Common myeloid progenitor, CD34-positive (primary cell): Measurements from ENCODE around the gene RUFY1.
"Not testable (repeated sequence)": the region's sequence is repeated elsewhere in the genome, so short reads cannot be mapped to it uniquely, and the experiment has no call there.

Experiments used
- CTCF ChIA-PET: fragments of 350-600 bp; sonication (Branson Sonifier 250); formaldehyde crosslinking; loops from one replicate; lab custom pipeline; 2021; ENCODE audit warnings: antibody characterized with exemption; lab: Charles Lee
- POLR2A ChIA-PET: fragments of 350-600 bp; sonication (Branson Sonifier 250); formaldehyde crosslinking; loops from one replicate; lab custom pipeline; 2021; ENCODE audit warnings: antibody characterized with exemption; lab: Charles Lee
- DNase-seq, 3 donors: peaks; one replicate each; pipeline versions ENCODE4 v3.0.0 to v3.0.0-alpha.2; 2013
- H3K27ac ChIP-seq, 2 experiments: 1 replicate in 1 of 2; 2 replicates in 1 of 2; pipeline ENCODE4 v1.7.0; 2013; ENCODE audit warnings: inconsistent platforms in 2 of 2, low read length in 2 of 2, mild to moderate bottlenecking in 2 of 2, low read depth in 1 of 2, moderate library complexity in 1 of 2; ENCODE audit not compliant: severe bottlenecking in 2 of 2, insufficient read depth in 1 of 2, poor library complexity in 1 of 2
- H3K27me3 ChIP-seq, 5 experiments: replicated peaks in 2 of 5; 1 replicate in 3 of 5; 2 replicates in 2 of 5; pipeline versions ENCODE4 v1.6.1 to v1.7.0; 2013; ENCODE audit warnings: low read length in 4 of 5, mild to moderate bottlenecking in 2 of 5, moderate library complexity in 2 of 5, inconsistent platforms in 1 of 5; ENCODE audit not compliant: insufficient read depth in 5 of 5, control insufficient read depth in 4 of 5
- H3K36me3 ChIP-seq, 4 experiments: 1 replicate in 2 of 4; 2 replicates in 2 of 4; pipeline versions ENCODE4 v1.6.1 to v1.7.0; 2013; ENCODE audit warnings: low read length in 3 of 4, control low read depth in 1 of 4, mild to moderate bottlenecking in 1 of 4; ENCODE audit not compliant: control insufficient read depth in 4 of 4, insufficient read depth in 4 of 4
- H3K4me1 ChIP-seq, 4 experiments: 1 replicate in 3 of 4; 2 replicates in 1 of 4; pipeline versions ENCODE4 v1.6.1 to v1.7.1; 2013; ENCODE audit warnings: low read length in 3 of 4, mild to moderate bottlenecking in 3 of 4, control low read depth in 1 of 4, inconsistent platforms in 1 of 4, moderate library complexity in 1 of 4; ENCODE audit not compliant: control insufficient read depth in 4 of 4, insufficient read depth in 4 of 4; ENCODE audit errors: control extremely low read depth in 1 of 4
- H3K4me3 ChIP-seq, 7 experiments: 1 replicate in 4 of 7; 2 replicates in 3 of 7; pipeline versions ENCODE4 v1.5.1 to v1.7.0; 2013; ENCODE audit warnings: mild to moderate bottlenecking in 7 of 7, low read length in 6 of 7, moderate library complexity in 6 of 7, inconsistent platforms in 2 of 7, low read depth in 2 of 7, control low read depth in 1 of 7; ENCODE audit not compliant: insufficient read depth in 4 of 7, control insufficient read depth in 1 of 7; ENCODE audit errors: extremely low read depth in 1 of 7
- H3K9me3 ChIP-seq, 5 experiments: 1 replicate in 4 of 5; 2 replicates in 1 of 5; pipeline versions ENCODE4 v1.6.1 to v1.7.1; 2013; ENCODE audit warnings: low read length in 4 of 5, mild to moderate bottlenecking in 2 of 5, inconsistent platforms in 1 of 5, low read depth in 1 of 5, moderate library complexity in 1 of 5; ENCODE audit not compliant: control insufficient read depth in 4 of 5, insufficient read depth in 2 of 5; ENCODE audit errors: control extremely low read depth in 1 of 5
- WGBS: methylation state at CpG from one replicate; pipeline ENCODE4 v1.1.5; 2013; ENCODE audit not compliant: insufficient coverage; 5-methylcytosine and 5-hydroxymethylcytosine counted together

RUFY1 gene

DNA sequence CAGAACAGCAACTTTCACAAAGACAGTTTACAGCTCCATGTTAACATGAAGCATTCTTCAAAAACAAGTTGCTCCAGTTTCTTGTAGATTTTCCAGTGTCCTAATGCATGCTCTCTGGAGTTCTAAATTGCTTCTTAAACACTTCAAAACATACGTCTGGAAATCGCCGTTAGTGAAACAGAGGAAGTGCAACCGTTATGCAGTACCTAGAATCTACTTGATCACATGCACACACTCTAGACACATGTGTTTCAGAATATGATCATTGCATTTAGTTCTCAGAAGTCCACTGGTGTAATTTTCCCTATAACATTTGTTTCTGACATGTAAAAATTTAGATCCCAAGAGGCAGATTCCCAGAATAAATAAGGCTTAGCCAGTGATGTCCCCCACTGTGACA, 41.1 kb upstream of the RUFY1 start:
- ChIA-PET CTCF (no interaction called here), POLR2A (no interaction called here)
- Histone ChIP-seq H3K4me1 (peaks cover 0 to 24% (median 19%) of the 10 kb centered on the region in 4 experiments), H3K27me3 (no peaks in the 10 kb centered on the region), H3K36me3 (no peaks in the 10 kb centered on the region), H3K9me3 (no peaks in the 10 kb centered on the region), H3K27ac (no peak overlapping the region), H3K4me3 (peak overlapping the region in 4 of 7 experiments; percentile 19 to 37 (median 26))
- 0% methylated on average over 1 of the region's 4 CpGs for WGBS
- peak in 2 of 3 donors; percentile 31 to 50 for DNase-seq

DNA sequence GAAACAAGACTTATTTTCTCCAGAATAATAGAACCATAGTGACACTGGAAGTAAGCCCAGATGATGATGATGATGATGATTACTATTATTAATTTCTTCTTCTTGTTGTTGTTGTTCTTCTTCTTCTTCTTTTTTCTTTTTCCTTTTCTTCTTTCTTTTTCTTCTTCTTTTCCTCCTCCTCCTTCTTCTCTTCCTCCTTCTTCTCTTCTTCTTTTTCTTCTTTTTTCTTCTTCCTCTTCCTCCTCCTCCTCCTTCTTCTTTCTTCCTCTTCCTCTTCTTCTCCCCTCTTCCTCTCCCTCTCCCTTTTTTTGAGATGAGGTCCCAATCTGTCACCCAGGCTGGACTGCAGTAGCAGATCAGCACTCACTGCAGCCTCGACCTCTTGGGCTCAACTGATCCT, 40.5 kb upstream of the RUFY1 start:
- Histone ChIP-seq H3K27me3 (no peaks in the 10 kb centered on the region), H3K4me3 (no peak overlapping the region), H3K9me3 (no peaks in the 10 kb centered on the region), H3K27ac (no peak overlapping the region), H3K4me1 (peaks cover 0 to 24% (median 19%) of the 10 kb centered on the region in 4 experiments), H3K36me3 (no peaks in the 10 kb centered on the region)
- ChIA-PET CTCF (no interaction called here), POLR2A (no interaction called here)
- no peak for DNase-seq
- WGBS: 100% methylated on average over 1 of the region's 1 CpG

DNA sequence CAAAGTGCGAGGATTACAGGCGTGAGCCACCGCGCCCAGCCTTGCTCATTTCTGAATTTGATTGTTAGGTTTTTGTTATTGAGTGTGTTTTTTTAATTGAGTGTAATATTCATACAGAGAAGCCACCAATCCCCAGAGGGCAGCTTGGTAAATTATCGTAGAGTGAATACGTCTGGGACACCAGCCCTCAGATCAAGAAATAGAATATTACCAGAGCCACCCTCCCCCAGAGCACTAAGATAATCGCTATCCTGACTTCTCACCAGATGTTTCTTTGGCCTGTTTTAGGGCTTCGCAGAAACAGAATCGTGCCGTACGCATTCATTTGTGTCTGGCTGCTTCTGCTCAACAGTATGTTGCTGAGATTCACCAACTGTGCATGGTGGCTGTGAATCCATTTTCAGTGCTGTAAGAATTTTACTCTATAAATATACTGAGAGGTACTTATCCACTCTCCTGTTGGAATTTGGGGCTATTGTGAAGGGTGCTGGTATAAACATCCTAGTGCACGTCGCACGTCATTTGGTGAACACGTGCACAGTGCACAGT, 37.8 kb upstream of the RUFY1 start:
- Histone ChIP-seq H3K4me3 (no peak overlapping the region), H3K27ac (no peak overlapping the region), H3K9me3 (no peaks in the 10 kb centered on the region), H3K36me3 (no peaks in the 10 kb centered on the region), H3K27me3 (no peaks in the 10 kb centered on the region), H3K4me1 (peaks cover 0 to 24% (median 19%) of the 10 kb centered on the region in 4 experiments)
- DNase-seq: no peak
- WGBS: 96% methylated on average over 15 of the region's 15 CpGs
- ChIA-PET POLR2A (no interaction called here), CTCF (no interaction called here)

DNA sequence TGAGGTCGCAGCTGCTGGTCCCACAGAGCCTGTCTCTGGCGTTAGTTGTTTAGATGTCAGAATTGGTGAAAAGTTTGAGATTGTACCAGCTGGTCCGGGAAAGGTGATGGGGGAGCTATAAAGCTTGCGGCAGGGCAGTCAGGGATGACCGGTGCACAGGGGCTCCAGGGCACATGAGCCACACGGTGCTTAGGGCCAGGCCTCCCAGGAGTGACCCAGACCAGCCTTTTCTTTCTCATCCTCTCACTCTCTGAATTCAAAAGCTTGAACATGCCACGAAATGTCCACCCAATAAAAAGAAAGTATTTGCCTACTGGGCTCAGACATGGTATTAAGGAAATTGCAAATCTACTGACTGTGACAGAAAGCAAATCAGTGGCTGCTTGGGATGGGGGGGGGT, 34.9 kb upstream of the RUFY1 start:
- DNase-seq, POLR2A ChIA-PET, H3K27me3 ChIP-seq, CTCF ChIA-PET, H3K4me1 ChIP-seq, H3K27ac ChIP-seq, H3K9me3 ChIP-seq, H3K36me3 ChIP-seq, H3K4me3 ChIP-seq: not testable (repeated sequence)
- WGBS: 80% methylated on average over 4 of the region's 7 CpGs

DNA sequence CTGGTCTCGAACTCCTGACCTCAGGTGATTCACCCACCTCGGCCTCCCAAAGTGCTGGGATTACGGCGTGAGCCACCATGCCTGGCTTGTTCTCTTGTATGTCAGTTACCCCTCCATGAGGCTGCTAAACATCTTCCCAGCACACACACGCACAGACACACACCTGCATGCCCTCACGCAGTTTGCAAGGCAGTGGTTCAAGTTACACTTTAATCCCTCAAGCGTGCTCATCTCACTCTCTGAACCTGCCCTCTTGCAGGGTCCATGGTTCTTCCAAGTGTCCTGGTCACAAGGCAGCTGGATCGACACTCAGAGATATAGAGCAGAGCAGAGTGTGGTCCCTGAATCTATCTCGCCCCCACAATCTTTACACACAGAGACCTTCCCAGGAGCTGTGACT, 34.1 kb upstream of the RUFY1 start:
- Histone ChIP-seq H3K36me3 (no peaks in the 10 kb centered on the region), H3K4me3 (no peak overlapping the region), H3K27ac (no peak overlapping the region), H3K27me3 (no peaks in the 10 kb centered on the region), H3K9me3 (no peaks in the 10 kb centered on the region), H3K4me1 (peaks cover 0 to 7% (median 3%) of the 10 kb centered on the region in 4 experiments)
- ChIA-PET POLR2A (no interaction called here), CTCF (no interaction called here)
- WGBS: 99% methylated on average over 8 of the region's 9 CpGs
- DNase-seq: no peak

DNA sequence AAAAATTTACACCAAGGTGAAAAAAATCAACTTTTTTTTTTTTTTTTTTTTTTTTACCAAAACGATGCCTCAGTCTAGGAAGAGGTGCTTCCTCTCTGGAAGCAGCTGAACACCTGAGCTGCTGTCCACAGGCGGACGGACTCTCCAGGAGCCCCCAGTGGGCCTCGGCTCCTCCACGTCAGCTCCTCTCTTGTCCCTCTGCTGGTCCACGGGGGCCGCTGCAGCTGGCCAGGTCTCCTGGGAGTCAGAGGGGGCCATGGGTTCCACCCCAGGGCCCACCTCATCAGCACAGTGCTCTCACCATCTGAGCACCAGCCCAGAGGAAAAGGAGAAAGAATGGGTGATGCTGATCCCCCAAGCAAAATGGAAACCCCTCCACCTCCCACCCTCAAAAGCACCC, 32.6 kb upstream of the RUFY1 start:
- H3K27ac ChIP-seq, H3K9me3 ChIP-seq, POLR2A ChIA-PET, H3K4me1 ChIP-seq, H3K27me3 ChIP-seq, CTCF ChIA-PET, H3K4me3 ChIP-seq, DNase-seq, H3K36me3 ChIP-seq: not testable (repeated sequence)
- no CpG with 5 or more reads among the region's 7 CpGs for WGBS

DNA sequence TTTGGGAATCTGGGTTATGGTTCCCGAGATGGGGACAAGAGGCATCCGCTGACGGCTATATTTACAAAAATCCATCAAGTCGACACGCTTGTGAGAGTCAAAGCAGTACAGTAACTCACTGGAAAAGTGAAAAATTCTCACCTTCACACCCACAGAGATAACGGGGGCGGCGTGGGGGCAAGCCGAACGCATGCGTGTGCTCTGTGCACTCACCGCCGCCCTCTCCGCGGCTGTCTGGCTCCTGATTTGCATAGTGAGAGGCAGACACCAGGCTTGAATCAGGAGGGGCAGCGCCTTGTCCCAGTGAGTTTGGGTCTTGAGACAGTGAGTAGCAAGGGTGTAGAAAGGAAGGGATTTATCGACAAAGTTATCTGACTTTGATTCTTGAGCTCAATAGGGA, 32.0 kb upstream of the RUFY1 start:
- 100% methylated on average over 2 of the region's 17 CpGs for WGBS
- H3K36me3 ChIP-seq, H3K27ac ChIP-seq, H3K4me3 ChIP-seq, H3K4me1 ChIP-seq, H3K9me3 ChIP-seq, H3K27me3 ChIP-seq, DNase-seq, POLR2A ChIA-PET: not testable (repeated sequence)
- CTCF ChIA-PET: interaction anchor here (1.5 kb wide), 1 partner anchor 12 kb away, joined by 3 read pairs; no protein-coding TSS in a partner anchor
